ENCODE measurements around the gene CAMK1G.

CAMK1G gene

GRCh38 chr1:209619696-209620486, 36.4 kb downstream of the CAMK1G start:
- DNase-seq (ENCODE audit: low read depth): no peak

GRCh38 chr1:209620487-209620884, 37.0 kb downstream of the CAMK1G start:
- no peak for DNase-seq (ENCODE audit: low read depth)

- no peak for DNase-seq (ENCODE audit: low read depth)
Observed at GRCh38 chr1:209621286-209621685, 37.8 kb downstream of the CAMK1G start.

GRCh38 chr1:209621741-209622655, 38.5 kb downstream of the CAMK1G start:
- DNase-seq (ENCODE audit: low read depth): no peak

GRCh38 chr1:209622841-209623829, 39.6 kb downstream of the CAMK1G start:
- DNase-seq (ENCODE audit: low read depth): no peak

GRCh38 chr1:209624558-209625549, 41.3 kb downstream of the CAMK1G start:
- no peak for DNase-seq (ENCODE audit: low read depth)

- DNase-seq (ENCODE audit: low read depth): no peak
Observed at GRCh38 chr1:209625791-209626285, 42.3 kb downstream of the CAMK1G start.

GRCh38 chr1:209626346-209627026, 43.0 kb downstream of the CAMK1G start:
- DNase-seq (ENCODE audit: low read depth): no peak

- DNase-seq (ENCODE audit: low read depth): no peak
Observed at GRCh38 chr1:209627027-209627731, 43.7 kb downstream of the CAMK1G start.

- peak; percentile 64 for DNase-seq (ENCODE audit: low read depth)
Observed at GRCh38 chr1:209627732-209628196, 44.2 kb downstream of the CAMK1G start.

GRCh38 chr1:209628618-209629299, 45.2 kb downstream of the CAMK1G start:
- no peak for DNase-seq (ENCODE audit: low read depth)

GRCh38 chr1:209629621-209630382, 46.3 kb downstream of the CAMK1G start:
- no peak for DNase-seq (ENCODE audit: low read depth)

- DNase-seq (ENCODE audit: low read depth): no peak
Observed at GRCh38 chr1:209630383-209631225, 47.1 kb downstream of the CAMK1G start.

- DNase-seq (ENCODE audit: low read depth): no peak
Observed at GRCh38 chr1:209633335-209633997, 50.0 kb downstream of the CAMK1G start.

GRCh38 chr1:209634005-209634737, 50.7 kb downstream of the CAMK1G start:
- DNase-seq (ENCODE audit: low read depth): no peak
